Gastroesophageal sphincter (tissue), 3 donors: ENCODE results near the gene ZBTB7C.

Source experiments
- CTCF ChIP-seq, 4 experiments: fragments of 200-600 bp in 2 of 4; fragments of 450-650 bp in 2 of 4; sonication (generic) in 1 of 4; IDR thresholded peaks; one replicate each; pipeline ENCODE4 v1.5.1; 2017 to 2019; ENCODE audit warnings: antibody characterized with exemption in 4 of 4, mild to moderate bottlenecking in 2 of 4, moderate library complexity in 2 of 4
- EP300 ChIP-seq: sonication (generic); formaldehyde crosslinking; IDR thresholded peaks from one replicate; pipeline ENCODE4 v1.6.1; 2017; ENCODE audit warnings: antibody characterized with exemption, mild to moderate bottlenecking
- POLR2A ChIP-seq, 2 donors: fragments of 450-650 bp; IDR thresholded peaks; one replicate each; pipeline ENCODE4 v1.6.1; 2017; ENCODE audit warnings: antibody characterized with exemption in 2 of 2, mild to moderate bottlenecking in 2 of 2, moderate library complexity in 1 of 2
- POLR2AphosphoS5 ChIP-seq: sonication (generic); formaldehyde crosslinking; IDR thresholded peaks from one replicate; pipeline ENCODE4 v1.6.1; 2017; ENCODE audit warnings: antibody characterized with exemption

GRCh38 chr18:48335829-48336228 is 73.4 kb downstream of the ZBTB7C start:
- no peak for TF ChIP-seq CTCF (IDR thresholded peaks at IDR 0.05)
- TF ChIP-seq POLR2AphosphoS5, result no peak
- TF ChIP-seq POLR2A (IDR thresholded peaks at IDR 0.05), result no peak
- no peak for TF ChIP-seq EP300
